Measurements from ENCODE around the gene SAFB2. TPM values are rescaled to one million over a fixed set of nuclear protein-coding genes. Genes with fewer than 3 reads are reported as not detected.
A peak's percentile ranks its signal among the peaks of the same experiment; 100 is the strongest.

The SAFB2 gene
- total and polyA plus RNA-seq, 9 of the 15 experiments (the other 6 are each of a cell fraction or from before 2014, with no cell fraction given), result 4.5 to 103 (median 47.3) TPM

DNA sequence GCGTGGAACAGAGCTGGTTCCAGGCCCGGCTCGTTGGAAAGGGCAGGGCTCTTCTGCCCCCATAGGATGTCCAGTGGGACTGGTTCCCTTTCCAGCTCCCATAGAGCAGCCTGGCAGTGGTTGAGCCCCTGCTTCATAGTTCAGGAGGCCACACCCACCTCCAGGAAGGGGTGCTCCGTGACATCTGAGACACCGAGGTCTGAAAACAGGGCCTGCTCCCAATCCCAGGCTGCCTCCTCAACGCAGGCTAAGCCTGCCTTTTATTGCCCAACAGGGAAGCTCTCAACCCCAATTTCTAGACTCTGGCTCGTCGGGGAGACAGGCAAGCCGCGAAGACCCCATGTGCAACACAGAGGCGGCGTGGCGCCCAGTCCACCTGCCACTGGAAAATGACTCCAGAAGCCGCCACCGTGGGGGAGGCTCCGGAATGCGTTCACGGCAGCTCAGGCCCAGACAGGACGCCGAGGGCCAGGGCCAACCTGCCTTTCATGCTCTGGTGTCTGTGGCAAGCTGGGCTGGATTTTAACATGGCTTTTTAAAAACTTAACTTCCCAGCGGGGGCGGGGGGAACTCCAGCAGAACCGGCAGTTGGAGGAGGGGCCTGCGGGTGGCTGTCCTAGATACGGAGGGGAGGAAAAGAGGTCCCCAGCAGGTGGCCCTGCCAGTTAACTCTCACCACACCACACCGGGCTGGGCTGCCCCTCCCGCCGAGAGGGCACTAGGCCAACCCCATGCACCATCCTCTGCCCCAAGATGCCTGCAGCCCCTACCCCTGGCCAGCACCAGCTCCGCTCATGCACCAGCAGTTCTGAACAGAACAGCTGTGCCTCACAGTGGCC is 36.9 kb downstream of the SAFB2 start (continued):
- TF ChIP-seq SNRNP70 (optimal IDR thresholded peaks at IDR 0.05; ENCODE audit: low read depth, low read length) (no peak), ADNP (tag; IDR thresholded peaks at IDR 0.05) (no peak), ARNT (IDR thresholded peaks at IDR 0.05) (0 out of 4 replicates have a peak, but pooled peaks of 1 of the 2 experiments have one; percentile 54), OTX1 (CRISPR knock-in tag; IDR thresholded peaks at IDR 0.05) (no peak), HNRNPK (IDR thresholded peaks at IDR 0.05; ENCODE audit: low read depth, low read length, poor library complexity, severe bottlenecking) (no peak), ZNF124 (CRISPR knock-in tag; IDR thresholded peaks at IDR 0.05) (no peak), TAF7 (tag; IDR thresholded peaks at IDR 0.05) (no peak), ZNF324 (CRISPR knock-in tag; IDR thresholded peaks at IDR 0.05) (no peak), MEF2D (tag; conservative IDR thresholded peaks at IDR 0.05; ENCODE audit: low read depth) (no peak), ZNF436 (CRISPR knock-in tag; IDR thresholded peaks at IDR 0.05) (no peak), ZNF431 (CRISPR knock-in tag; IDR thresholded peaks at IDR 0.05) (no peak), ZNF586 (CRISPR knock-in tag; conservative IDR thresholded peaks at IDR 0.05) (no peak), HIVEP1 (CRISPR knock-in tag; IDR thresholded peaks at IDR 0.05) (no peak), ZNF282 (CRISPR knock-in tag; IDR thresholded peaks at IDR 0.05) (no peak), HDAC6 (IDR thresholded peaks at IDR 0.05; ENCODE audit: low read depth, low read length) (no peak)
- TF ChIP-seq, protein P1, sequence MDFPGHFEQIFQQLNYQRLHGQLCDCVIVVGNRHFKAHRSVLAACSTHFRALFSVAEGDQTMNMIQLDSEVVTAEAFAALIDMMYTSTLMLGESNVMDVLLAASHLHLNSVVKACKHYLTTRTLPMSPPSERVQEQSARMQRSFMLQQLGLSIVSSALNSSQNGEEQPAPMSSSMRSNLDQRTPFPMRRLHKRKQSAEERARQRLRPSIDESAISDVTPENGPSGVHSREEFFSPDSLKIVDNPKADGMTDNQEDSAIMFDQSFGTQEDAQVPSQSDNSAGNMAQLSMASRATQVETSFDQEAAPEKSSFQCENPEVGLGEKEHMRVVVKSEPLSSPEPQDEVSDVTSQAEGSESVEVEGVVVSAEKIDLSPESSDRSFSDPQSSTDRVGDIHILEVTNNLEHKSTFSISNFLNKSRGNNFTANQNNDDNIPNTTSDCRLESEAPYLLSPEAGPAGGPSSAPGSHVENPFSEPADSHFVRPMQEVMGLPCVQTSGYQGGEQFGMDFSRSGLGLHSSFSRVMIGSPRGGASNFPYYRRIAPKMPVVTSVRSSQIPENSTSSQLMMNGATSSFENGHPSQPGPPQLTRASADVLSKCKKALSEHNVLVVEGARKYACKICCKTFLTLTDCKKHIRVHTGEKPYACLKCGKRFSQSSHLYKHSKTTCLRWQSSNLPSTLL (IDR thresholded peaks at IDR 0.05), result no peak
- TF ChIP-seq, protein P2, sequence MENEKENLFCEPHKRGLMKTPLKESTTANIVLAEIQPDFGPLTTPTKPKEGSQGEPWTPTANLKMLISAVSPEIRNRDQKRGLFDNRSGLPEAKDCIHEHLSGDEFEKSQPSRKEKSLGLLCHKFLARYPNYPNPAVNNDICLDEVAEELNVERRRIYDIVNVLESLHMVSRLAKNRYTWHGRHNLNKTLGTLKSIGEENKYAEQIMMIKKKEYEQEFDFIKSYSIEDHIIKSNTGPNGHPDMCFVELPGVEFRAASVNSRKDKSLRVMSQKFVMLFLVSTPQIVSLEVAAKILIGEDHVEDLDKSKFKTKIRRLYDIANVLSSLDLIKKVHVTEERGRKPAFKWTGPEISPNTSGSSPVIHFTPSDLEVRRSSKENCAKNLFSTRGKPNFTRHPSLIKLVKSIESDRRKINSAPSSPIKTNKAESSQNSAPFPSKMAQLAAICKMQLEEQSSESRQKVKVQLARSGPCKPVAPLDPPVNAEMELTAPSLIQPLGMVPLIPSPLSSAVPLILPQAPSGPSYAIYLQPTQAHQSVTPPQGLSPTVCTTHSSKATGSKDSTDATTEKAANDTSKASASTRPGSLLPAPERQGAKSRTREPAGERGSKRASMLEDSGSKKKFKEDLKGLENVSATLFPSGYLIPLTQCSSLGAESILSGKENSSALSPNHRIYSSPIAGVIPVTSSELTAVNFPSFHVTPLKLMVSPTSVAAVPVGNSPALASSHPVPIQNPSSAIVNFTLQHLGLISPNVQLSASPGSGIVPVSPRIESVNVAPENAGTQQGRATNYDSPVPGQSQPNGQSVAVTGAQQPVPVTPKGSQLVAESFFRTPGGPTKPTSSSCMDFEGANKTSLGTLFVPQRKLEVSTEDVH (IDR thresholded peaks at IDR 0.05; ENCODE audit: low read depth, partially characterized antibody), result no peak
- TF ChIP-seq, protein P3, sequence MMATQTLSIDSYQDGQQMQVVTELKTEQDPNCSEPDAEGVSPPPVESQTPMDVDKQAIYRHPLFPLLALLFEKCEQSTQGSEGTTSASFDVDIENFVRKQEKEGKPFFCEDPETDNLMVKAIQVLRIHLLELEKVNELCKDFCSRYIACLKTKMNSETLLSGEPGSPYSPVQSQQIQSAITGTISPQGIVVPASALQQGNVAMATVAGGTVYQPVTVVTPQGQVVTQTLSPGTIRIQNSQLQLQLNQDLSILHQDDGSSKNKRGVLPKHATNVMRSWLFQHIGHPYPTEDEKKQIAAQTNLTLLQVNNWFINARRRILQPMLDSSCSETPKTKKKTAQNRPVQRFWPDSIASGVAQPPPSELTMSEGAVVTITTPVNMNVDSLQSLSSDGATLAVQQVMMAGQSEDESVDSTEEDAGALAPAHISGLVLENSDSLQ (IDR thresholded peaks at IDR 0.05), result peak; percentile 30; the same call in 1 of the 2 replicates
- TF ChIP-seq, protein P4, sequence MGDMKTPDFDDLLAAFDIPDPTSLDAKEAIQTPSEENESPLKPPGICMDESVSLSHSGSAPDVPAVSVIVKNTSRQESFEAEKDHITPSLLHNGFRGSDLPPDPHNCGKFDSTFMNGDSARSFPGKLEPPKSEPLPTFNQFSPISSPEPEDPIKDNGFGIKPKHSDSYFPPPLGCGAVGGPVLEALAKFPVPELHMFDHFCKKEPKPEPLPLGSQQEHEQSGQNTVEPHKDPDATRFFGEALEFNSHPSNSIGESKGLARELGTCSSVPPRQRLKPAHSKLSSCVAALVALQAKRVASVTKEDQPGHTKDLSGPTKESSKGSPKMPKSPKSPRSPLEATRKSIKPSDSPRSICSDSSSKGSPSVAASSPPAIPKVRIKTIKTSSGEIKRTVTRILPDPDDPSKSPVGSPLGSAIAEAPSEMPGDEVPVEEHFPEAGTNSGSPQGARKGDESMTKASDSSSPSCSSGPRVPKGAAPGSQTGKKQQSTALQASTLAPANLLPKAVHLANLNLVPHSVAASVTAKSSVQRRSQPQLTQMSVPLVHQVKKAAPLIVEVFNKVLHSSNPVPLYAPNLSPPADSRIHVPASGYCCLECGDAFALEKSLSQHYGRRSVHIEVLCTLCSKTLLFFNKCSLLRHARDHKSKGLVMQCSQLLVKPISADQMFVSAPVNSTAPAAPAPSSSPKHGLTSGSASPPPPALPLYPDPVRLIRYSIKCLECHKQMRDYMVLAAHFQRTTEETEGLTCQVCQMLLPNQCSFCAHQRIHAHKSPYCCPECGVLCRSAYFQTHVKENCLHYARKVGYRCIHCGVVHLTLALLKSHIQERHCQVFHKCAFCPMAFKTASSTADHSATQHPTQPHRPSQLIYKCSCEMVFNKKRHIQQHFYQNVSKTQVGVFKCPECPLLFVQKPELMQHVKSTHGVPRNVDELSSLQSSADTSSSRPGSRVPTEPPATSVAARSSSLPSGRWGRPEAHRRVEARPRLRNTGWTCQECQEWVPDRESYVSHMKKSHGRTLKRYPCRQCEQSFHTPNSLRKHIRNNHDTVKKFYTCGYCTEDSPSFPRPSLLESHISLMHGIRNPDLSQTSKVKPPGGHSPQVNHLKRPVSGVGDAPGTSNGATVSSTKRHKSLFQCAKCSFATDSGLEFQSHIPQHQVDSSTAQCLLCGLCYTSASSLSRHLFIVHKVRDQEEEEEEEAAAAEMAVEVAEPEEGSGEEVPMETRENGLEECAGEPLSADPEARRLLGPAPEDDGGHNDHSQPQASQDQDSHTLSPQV (IDR thresholded peaks at IDR 0.05), result no peak

All from K562 (cell line).